H1 (cell line): Measurements from ENCODE around the gene TET1. TPM values are rescaled to one million over a fixed set of nuclear protein-coding genes. Genes with fewer than 3 reads are reported as not detected.

Source experiments
- CTCF ChIA-PET: fragments of 300-600 bp; sonication (Branson Sonifier 250); formaldehyde crosslinking; loops from one replicate; lab custom pipeline; 2021; ENCODE audit not compliant: partially characterized antibody; lab: Charles Lee
- POLR2A ChIA-PET: fragments of 300-600 bp; sonication (Branson Sonifier 250); formaldehyde crosslinking; loops from one replicate; lab custom pipeline; 2021; ENCODE audit warnings: inconsistent platforms; ENCODE audit not compliant: partially characterized antibody; lab: Charles Lee
- DNase-seq, 2 experiments: peaks; one replicate each; pipeline versions ENCODE4 v3.0.0 to v3.0.0-alpha.2; 2010 to 2022; ENCODE audit warnings: low spot score in 2 of 2, low read depth in 1 of 2, mixed read lengths in 1 of 2
- FAIRE-seq: peaks from 2 replicates; lab custom pipeline; 2011; peaks lifted over from hg19 to GRCh38; lab: Jason Lieb, UNC
- H2AFZ ChIP-seq: 2 replicates; pipeline ENCODE4 v1.8.1; 2012; ENCODE audit warnings: low read length, inconsistent platforms
- H2AK5ac ChIP-seq: 2 replicates; pipeline ENCODE4 v1.6.1; 2013; ENCODE audit warnings: low read depth, low read length
- H2BK120ac ChIP-seq: replicated peaks from 2 replicates; pipeline ENCODE3; 2013; ENCODE audit warnings: low read depth, low read length, inconsistent platforms
- H2BK12ac ChIP-seq: 2 replicates; pipeline ENCODE4 v1.6.1; 2013; ENCODE audit warnings: low read depth, low read length
- H2BK15ac ChIP-seq: 2 replicates; pipeline ENCODE4 v1.6.1; 2013; ENCODE audit warnings: low read length
- H2BK20ac ChIP-seq: 2 replicates; pipeline ENCODE4 v1.6.1; 2013; ENCODE audit warnings: low read length
- H2BK5ac ChIP-seq: 2 replicates; pipeline ENCODE4 v1.6.1; 2013; ENCODE audit warnings: low read depth, low read length
- H3K14ac ChIP-seq: 2 replicates; pipeline ENCODE4 v1.6.1; 2013; ENCODE audit warnings: inconsistent platforms; ENCODE audit not compliant: insufficient read length
- H3K18ac ChIP-seq: 2 replicates; pipeline ENCODE4 v1.6.1; 2013; ENCODE audit warnings: low read length; ENCODE audit errors: extremely low read depth
- H3K23ac ChIP-seq: 2 replicates; pipeline ENCODE4 v1.6.1; 2013; ENCODE audit warnings: inconsistent platforms; ENCODE audit not compliant: insufficient read length
- H3K23me2 ChIP-seq: 2 replicates; pipeline ENCODE4 v1.6.1; 2013; ENCODE audit warnings: low read depth, low read length
- H3K27ac ChIP-seq: 2 replicates; pipeline ENCODE4 v1.6.1; 2011; ENCODE audit warnings: low read depth, low read length, inconsistent platforms
- H3K27me3 ChIP-seq, 4 experiments: replicated peaks in 1 of 4; 1 replicate in 1 of 4; 2 replicates in 3 of 4; pipeline versions ENCODE4 v1.6.1 to v1.8.1; 2011 to 2013; ENCODE audit warnings: low read length in 3 of 4, mild to moderate bottlenecking in 3 of 4, inconsistent platforms in 2 of 4, mixed read lengths in 2 of 4, moderate library complexity in 1 of 4; ENCODE audit not compliant: control insufficient read depth in 3 of 4, insufficient read depth in 3 of 4; ENCODE audit errors: extremely low read depth in 1 of 4
- H3K36me3 ChIP-seq, 4 experiments: 2 replicates each; pipeline versions ENCODE4 v1.6.1 to v1.8.1; 2011 to 2013; ENCODE audit warnings: mild to moderate bottlenecking in 4 of 4, low read length in 3 of 4, moderate library complexity in 2 of 4, control low read depth in 1 of 4, inconsistent platforms in 1 of 4; ENCODE audit not compliant: insufficient read depth in 4 of 4, control insufficient read depth in 2 of 4
- H3K4ac ChIP-seq: replicated peaks from 2 replicates; pipeline ENCODE3; 2013; ENCODE audit warnings: low read length, low read depth, mixed read lengths, inconsistent platforms; ENCODE audit not compliant: insufficient read length
- H3K4me1 ChIP-seq, 4 experiments: replicated peaks in 1 of 4; 1 replicate in 1 of 4; 2 replicates in 3 of 4; pipeline versions ENCODE4 v1.6.1 to v1.8.1; 2011 to 2013; ENCODE audit warnings: low read length in 3 of 4, inconsistent platforms in 2 of 4, mixed read lengths in 1 of 4; ENCODE audit not compliant: insufficient read depth in 4 of 4, control insufficient read depth in 3 of 4
- H3K4me2 ChIP-seq, 2 experiments: 2 replicates each; pipeline versions ENCODE4 v1.6.1 to v1.8.1; 2011 to 2013; ENCODE audit warnings: low read depth in 2 of 2, low read length in 2 of 2, control low read depth in 1 of 2, inconsistent platforms in 1 of 2, mild to moderate bottlenecking in 1 of 2; ENCODE audit not compliant: insufficient read depth in 1 of 2
- H3K4me3 ChIP-seq, 4 experiments: fragments of 200-600, 300-600 bp in 1 of 4; sonication (generic), shearing (Covaris generic), sonication (Bioruptor Twin) in 1 of 4; 2 replicates each; pipeline versions ENCODE4 v1.5.1 to v1.8.1; 2011 to 2016; ENCODE audit warnings: low read length in 4 of 4, low read depth in 3 of 4, control low read depth in 2 of 4, inconsistent platforms in 2 of 4, mild to moderate bottlenecking in 2 of 4, mixed read lengths in 1 of 4, moderate library complexity in 1 of 4; ENCODE audit not compliant: insufficient read depth in 2 of 4; ENCODE audit errors: extremely low read depth in 1 of 4
- H3K56ac ChIP-seq: replicated peaks from 2 replicates; pipeline ENCODE3; 2013; ENCODE audit warnings: low read depth, mild to moderate bottlenecking, mixed read lengths, low read length, inconsistent platforms; ENCODE audit not compliant: insufficient read length
- H3K79me1 ChIP-seq: 2 replicates; pipeline ENCODE4 v1.6.1; 2013; ENCODE audit warnings: low read depth, low read length, control low read depth
- H3K79me2 ChIP-seq, 2 experiments: 2 replicates each; pipeline versions ENCODE4 v1.6.1 to v1.8.1; 2012 to 2013; ENCODE audit warnings: low read length in 2 of 2, mild to moderate bottlenecking in 2 of 2, inconsistent platforms in 1 of 2; ENCODE audit not compliant: insufficient read depth in 2 of 2, control insufficient read depth in 1 of 2
- H3K9ac ChIP-seq, 4 experiments: replicated peaks in 1 of 4; 1 replicate in 1 of 4; 2 replicates in 3 of 4; pipeline versions ENCODE4 v1.6.1 to v1.8.1; 2011 to 2013; ENCODE audit warnings: low read depth in 3 of 4, low read length in 3 of 4, control low read depth in 2 of 4, mild to moderate bottlenecking in 2 of 4, moderate library complexity in 2 of 4, inconsistent platforms in 1 of 4; ENCODE audit errors: extremely low read depth in 1 of 4
- H3K9me3 ChIP-seq, 2 experiments: 2 replicates each; pipeline versions ENCODE4 v1.6.1 to v1.8.1; 2012 to 2013; ENCODE audit warnings: mild to moderate bottlenecking in 2 of 2, moderate library complexity in 2 of 2, control low read depth in 1 of 2, inconsistent platforms in 1 of 2, low read depth in 1 of 2, low read length in 1 of 2, mixed read lengths in 1 of 2; ENCODE audit not compliant: insufficient read depth in 2 of 2
- H4K20me1 ChIP-seq, 2 experiments: replicated peaks in 1 of 2; 2 replicates each; pipeline versions ENCODE3 to v1.8.1; 2011 to 2013; ENCODE audit warnings: inconsistent platforms in 2 of 2, low read length in 2 of 2, mild to moderate bottlenecking in 1 of 2; ENCODE audit not compliant: insufficient read depth in 2 of 2, control insufficient read depth in 1 of 2
- H4K5ac ChIP-seq: 2 replicates; pipeline ENCODE4 v1.6.1; 2013; ENCODE audit warnings: low read length, low read depth, mixed read lengths, inconsistent platforms; ENCODE audit not compliant: insufficient read length
- H4K8ac ChIP-seq: 2 replicates; pipeline ENCODE4 v1.8.0; 2013; ENCODE audit warnings: mild to moderate bottlenecking, moderate library complexity, low read length, inconsistent platforms; ENCODE audit not compliant: insufficient read depth; ENCODE audit errors: extremely low read depth
- H4K91ac ChIP-seq: replicated peaks from 2 replicates; pipeline ENCODE3; 2013; ENCODE audit warnings: low read length, mixed read lengths, inconsistent platforms; ENCODE audit not compliant: insufficient read length
- CBX5 ChIP-seq: fragments of 300-800, 300-1000 bp; sonication (generic); IDR thresholded peaks from 2 replicates; pipeline ENCODE4 v1.7.1; 2016; ENCODE audit warnings: antibody characterized with exemption, low read length, low read depth
- CHD1 ChIP-seq: IDR thresholded peaks from 2 replicates; pipeline ENCODE4 v1.6.1; 2012; ENCODE audit warnings: low read depth, low read length, improper control_type of control experiment
- MAFK ChIP-seq: IDR thresholded peaks from 2 replicates; pipeline ENCODE4 v1.6.1; 2012; ENCODE audit warnings: low read depth, mild to moderate bottlenecking, improper control_type of control experiment, low read length
- NRF1 ChIP-seq: IDR thresholded peaks from 2 replicates; pipeline ENCODE4 v1.6.1; 2011; ENCODE audit warnings: mild to moderate bottlenecking, low read depth, low read length, improper control_type of control experiment
- RFX5 ChIP-seq: IDR thresholded peaks from 2 replicates; pipeline ENCODE4 v1.6.1; 2011; ENCODE audit warnings: low read depth, low read length, improper control_type of control experiment, borderline replicate concordance
- SIN3A ChIP-seq, 2 experiments: IDR thresholded peaks in 1 of 2; conservative IDR thresholded peaks in 1 of 2; 2 replicates each; pipeline ENCODE4 v1.6.1; 2011 to 2012; ENCODE audit warnings: low read length in 2 of 2, improper control_type of control experiment in 1 of 2, low read depth in 1 of 2, mild to moderate bottlenecking in 1 of 2
- TEAD4 ChIP-seq: IDR thresholded peaks from 2 replicates; pipeline ENCODE4 v1.6.1; 2012; ENCODE audit warnings: low read depth, low read length, inconsistent platforms, mixed read lengths
- WGBS, 2 experiments: shearing (Covaris generic) in 1 of 2; methylation state at CpG; one replicate each; pipeline versions ENCODE4 v1.1.6 to v1.1.7; 2013 to 2015; ENCODE audit warnings: low lambda C conversion rate in 2 of 2, mixed read lengths in 2 of 2, inconsistent platforms in 1 of 2, low coverage in 1 of 2, missing lambda C conversion rate in 1 of 2; ENCODE audit not compliant: insufficient replicate concordance in 2 of 2, insufficient coverage in 1 of 2, insufficient read length in 1 of 2; ENCODE audit errors: extremely low coverage in 1 of 2, missing lambda C conversion rate in 1 of 2; 5-methylcytosine and 5-hydroxymethylcytosine counted together
- polyA plus RNA-seq, 7 experiments: library from polyadenylated mRNA; depleted of rRNA in 3 of 7; stranded (reverse) in 5 of 7; unstranded in 2 of 7; fragments of >200 nt in 5 of 7; fragments of 200-250 nt in 2 of 7; gene quantifications; 1 replicate in 5 of 7; 2 replicates in 1 of 7; 4 replicates in 1 of 7; pipeline versions ENCODE4 v1.2.1 to v1.2.3, GENCODE V29; 2011 to 2013; ENCODE audit warnings: missing spikeins in 2 of 7, mixed read lengths in 2 of 7
- total RNA-seq: library from RNA; stranded (reverse); fragmentation: NEBNext Ultra II Directional; extraction: Animal tissue kit (Norgen Biotek cat#: 25700); gene quantifications from 2 replicates; pipeline ENCODE4 v1.2.1, GENCODE V29; 2021
- TF ChIP-seq, protein P1 (sequence below): IDR thresholded peaks from 2 replicates; pipeline ENCODE4 v1.6.1; 2012; ENCODE audit warnings: low read length, inconsistent platforms

The TET1 gene
- total and polyA plus RNA-seq, 2 of the 8 experiments (the other 6 are each of a cell fraction or from before 2014, with no cell fraction given): 15.2 to 69.3 TPM

DNA sequence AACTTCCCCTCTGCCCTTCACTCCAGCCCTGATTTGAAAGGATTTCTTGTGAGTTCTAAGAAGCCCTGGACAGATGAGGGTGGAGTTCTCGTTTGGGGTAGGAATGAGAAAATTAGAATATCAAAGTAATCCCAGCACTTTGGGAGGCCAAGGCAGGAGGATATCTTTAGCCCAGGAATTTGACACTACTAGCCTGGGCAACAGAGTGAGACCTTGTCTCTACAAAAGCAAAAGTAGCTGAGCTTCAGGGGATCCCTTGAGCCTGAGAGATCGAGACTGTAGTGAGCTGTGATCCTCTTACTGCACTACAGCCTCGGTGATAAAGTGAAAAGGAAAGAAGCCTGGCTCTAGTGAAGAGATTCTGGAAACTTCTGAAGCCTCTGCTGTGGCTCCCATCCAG lies 76.2 kb downstream of the TET1 start:
- WGBS, 2 experiments: 90% methylated on average over 3 of the region's 3 CpGs; no CpG with 5 or more reads in 1 of the 2 experiments
- CTCF ChIA-PET: interaction anchor here (0.9 to 1.6 kb wide), 2 partner anchors 9 to 86 kb away, joined by 3 read pairs; no protein-coding TSS in a partner anchor

More for the DNA sequence above, 76.2 kb downstream of the TET1 start:
- Histone ChIP-seq H3K4me1 (no peaks in the 10 kb centered on the region), H3K23ac (no peak overlapping the region), H3K9ac (no peak overlapping the region; a peak in 1 of 7 replicates), H2BK12ac (no peak overlapping the region), H3K14ac (no peak overlapping the region), H3K79me2 (peaks cover 0 to 35% of the 10 kb centered on the region in 2 experiments; a peak in 2 of 4 replicates), H2BK20ac (no peak overlapping the region), H2BK120ac (no peak overlapping the region), H4K5ac (no peak overlapping the region), H3K79me1 (peaks cover 5% of the 10 kb centered on the region)
- no peak for DNase-seq
- TF ChIP-seq NRF1 (no peak), CBX5 (no peak), SIN3A (conservative IDR thresholded peaks at IDR 0.05 in 1 of 2, IDR thresholded peaks at IDR 0.05 in 1 of 2; ENCODE audit: low read depth in 1 of 2, low read length in 2 of 2) (no peak), CHD1 (no peak), MAFK (no peak), RFX5 (no peak), TEAD4 (no peak)
- TF ChIP-seq, protein P1, sequence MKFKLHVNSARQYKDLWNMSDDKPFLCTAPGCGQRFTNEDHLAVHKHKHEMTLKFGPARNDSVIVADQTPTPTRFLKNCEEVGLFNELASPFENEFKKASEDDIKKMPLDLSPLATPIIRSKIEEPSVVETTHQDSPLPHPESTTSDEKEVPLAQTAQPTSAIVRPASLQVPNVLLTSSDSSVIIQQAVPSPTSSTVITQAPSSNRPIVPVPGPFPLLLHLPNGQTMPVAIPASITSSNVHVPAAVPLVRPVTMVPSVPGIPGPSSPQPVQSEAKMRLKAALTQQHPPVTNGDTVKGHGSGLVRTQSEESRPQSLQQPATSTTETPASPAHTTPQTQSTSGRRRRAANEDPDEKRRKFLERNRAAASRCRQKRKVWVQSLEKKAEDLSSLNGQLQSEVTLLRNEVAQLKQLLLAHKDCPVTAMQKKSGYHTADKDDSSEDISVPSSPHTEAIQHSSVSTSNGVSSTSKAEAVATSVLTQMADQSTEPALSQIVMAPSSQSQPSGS: no peak
- TF ChIP-seq, all 59 proteins: peak for 0
- H3K18ac ChIP-seq: no peak overlapping the region
- no peak overlapping the region for H2AFZ ChIP-seq
- H3K27ac ChIP-seq: no peak overlapping the region
- H3K36me3 ChIP-seq: peaks cover 0 to 7% (median 0%) of the 10 kb centered on the region in 4 experiments; a peak in 1 of 8 replicates
- no peak overlapping the region for H3K4me2 ChIP-seq
- no peak overlapping the region for H3K4me3 ChIP-seq
- no peak overlapping the region for H2BK15ac ChIP-seq
- no peak for FAIRE-seq
- H2AK5ac ChIP-seq: no peak overlapping the region
- no peaks in the 10 kb centered on the region for H3K9me3 ChIP-seq
- H4K91ac ChIP-seq: no peak overlapping the region
- H3K4ac ChIP-seq: no peak overlapping the region
- H4K8ac ChIP-seq: no peak overlapping the region
- H4K20me1 ChIP-seq: no peaks in the 10 kb centered on the region
- H3K56ac ChIP-seq: no peak overlapping the region
- no peaks in the 10 kb centered on the region for H3K27me3 ChIP-seq
- POLR2A ChIA-PET: no interaction called here
- H2BK5ac ChIP-seq: no peak overlapping the region
- no peaks in the 10 kb centered on the region for H3K23me2 ChIP-seq
